A673 (cell line): ENCODE measurements around the gene GPR68.

Source experiments
- EZH2 ChIP-seq: fragments of 200-600 bp; sonication (generic); IDR thresholded peaks from 2 replicates; pipeline ENCODE4 v1.6.1; 2017; ENCODE audit warnings: borderline replicate concordance, low read depth, mild to moderate bottlenecking, mixed read lengths, antibody characterized with exemption, low read length; ENCODE audit not compliant: poor library complexity, severe bottlenecking
- TF ChIP-seq, protein P1 (sequence below): fragments of 300-800, 200-600 bp; sonication (generic); conservative IDR thresholded peaks from 2 replicates; pipeline ENCODE4 v1.5.1; 2017; ENCODE audit warnings: low read depth, mild to moderate bottlenecking, antibody characterized with exemption, low read length, moderate library complexity, mixed read lengths

- TF ChIP-seq, protein P1, sequence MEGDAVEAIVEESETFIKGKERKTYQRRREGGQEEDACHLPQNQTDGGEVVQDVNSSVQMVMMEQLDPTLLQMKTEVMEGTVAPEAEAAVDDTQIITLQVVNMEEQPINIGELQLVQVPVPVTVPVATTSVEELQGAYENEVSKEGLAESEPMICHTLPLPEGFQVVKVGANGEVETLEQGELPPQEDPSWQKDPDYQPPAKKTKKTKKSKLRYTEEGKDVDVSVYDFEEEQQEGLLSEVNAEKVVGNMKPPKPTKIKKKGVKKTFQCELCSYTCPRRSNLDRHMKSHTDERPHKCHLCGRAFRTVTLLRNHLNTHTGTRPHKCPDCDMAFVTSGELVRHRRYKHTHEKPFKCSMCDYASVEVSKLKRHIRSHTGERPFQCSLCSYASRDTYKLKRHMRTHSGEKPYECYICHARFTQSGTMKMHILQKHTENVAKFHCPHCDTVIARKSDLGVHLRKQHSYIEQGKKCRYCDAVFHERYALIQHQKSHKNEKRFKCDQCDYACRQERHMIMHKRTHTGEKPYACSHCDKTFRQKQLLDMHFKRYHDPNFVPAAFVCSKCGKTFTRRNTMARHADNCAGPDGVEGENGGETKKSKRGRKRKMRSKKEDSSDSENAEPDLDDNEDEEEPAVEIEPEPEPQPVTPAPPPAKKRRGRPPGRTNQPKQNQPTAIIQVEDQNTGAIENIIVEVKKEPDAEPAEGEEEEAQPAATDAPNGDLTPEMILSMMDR: no peak
- TF ChIP-seq EZH2: no peak
Observed at GRCh38 chr14:91207008-91207407, 37.5 kb downstream of the GPR68 start.
